GM12892 (cell line): ENCODE measurements around the gene ZNF276.

Experiments
- POLR2A ChIP-seq: IDR thresholded peaks from 2 replicates; pipeline ENCODE4 v1.6.1; 2011; ENCODE audit warnings: low read depth, low read length, control low read depth
- POLR2AphosphoS5 ChIP-seq: IDR thresholded peaks from 2 replicates; pipeline ENCODE4 v1.6.1; 2011; ENCODE audit warnings: low read depth, low read length, control low read depth
- TAF1 ChIP-seq: IDR thresholded peaks from 2 replicates; pipeline ENCODE4 v1.6.1; 2011; ENCODE audit warnings: low read depth, mild to moderate bottlenecking, control low read depth, low read length, borderline replicate concordance

DNA sequence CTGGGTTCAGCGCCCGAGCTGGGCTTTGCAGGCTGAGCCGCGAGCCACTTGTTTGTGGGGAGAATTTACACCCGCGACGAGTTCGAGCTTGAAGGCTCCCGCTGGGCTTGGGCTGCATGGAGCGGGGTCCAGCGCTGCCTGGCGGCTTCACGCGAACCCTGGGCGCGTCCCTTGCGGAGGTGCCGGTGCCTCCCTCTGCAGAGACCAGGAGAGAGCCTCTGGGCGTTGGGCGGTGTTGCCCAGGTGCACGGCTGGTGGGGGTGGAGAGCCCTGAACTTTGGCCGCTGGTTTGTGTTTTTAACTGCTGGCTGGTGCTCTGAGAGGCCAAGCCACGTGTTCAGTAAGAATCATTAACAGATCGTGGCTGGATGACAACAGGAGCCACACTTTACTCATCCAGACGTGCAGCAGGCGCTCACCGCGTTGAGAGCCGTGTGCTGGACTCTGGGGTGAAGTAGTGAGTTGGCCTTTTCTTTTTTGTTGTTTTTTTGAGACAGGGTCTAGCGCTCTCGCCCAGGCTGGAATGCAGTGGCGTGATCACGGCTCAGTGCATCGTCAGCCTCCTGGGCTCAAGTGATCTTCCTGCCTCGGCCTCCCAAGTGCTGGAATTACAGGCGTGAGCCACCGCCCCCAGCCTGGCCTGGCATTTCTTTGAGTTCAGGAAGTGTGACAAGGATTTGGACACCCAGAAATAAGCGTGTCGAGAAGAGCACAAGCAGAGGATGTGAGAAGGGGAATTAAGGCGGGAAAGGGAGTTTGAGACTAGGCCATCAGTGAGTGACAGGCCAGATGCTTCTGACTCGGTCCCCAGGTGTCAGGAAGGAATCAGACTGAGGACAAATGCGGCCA, 34.0 kb upstream of the ZNF276 start:
- TF ChIP-seq POLR2A, result no peak
- TF ChIP-seq POLR2AphosphoS5, result no peak
- no peak for TF ChIP-seq TAF1
